GM19372 (cell line): ENCODE measurements around the gene STXBP2.
"Not testable (repeated sequence)": the region's sequence is repeated elsewhere in the genome, so short reads cannot be mapped to it uniquely, and the experiment has no call there.

Experiments used
- ATAC-seq: cut with Tn5 transposase; IDR thresholded peaks from one replicate; pipeline ENCODE4 v1.9.1; 2021; ENCODE audit warnings: mild to moderate bottlenecking, low read depth, moderate library complexity; ENCODE audit not compliant: unreplicated experiment

STXBP2 gene

DNA sequence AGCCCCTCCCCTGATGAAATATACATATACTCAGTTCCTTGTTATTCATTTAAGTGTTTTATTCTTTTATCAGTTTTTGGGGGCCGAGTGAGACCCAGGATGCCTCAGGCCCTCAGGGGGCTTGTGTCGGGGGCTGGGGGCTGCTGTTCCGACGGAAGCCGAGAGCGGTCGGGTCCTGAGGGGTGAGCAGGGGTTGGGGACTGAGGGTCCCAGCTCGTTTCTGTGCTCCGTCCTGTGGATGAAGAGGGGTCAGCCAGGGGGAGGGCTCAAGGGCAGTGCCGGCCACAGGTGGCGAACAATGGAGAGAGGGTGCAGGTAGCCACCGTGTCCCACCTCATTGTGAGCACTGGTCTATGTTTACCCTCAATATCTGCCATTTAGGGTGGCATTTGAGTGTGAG, 5.3 kb upstream of the STXBP2 start:
- ATAC-seq, result no peak

DNA sequence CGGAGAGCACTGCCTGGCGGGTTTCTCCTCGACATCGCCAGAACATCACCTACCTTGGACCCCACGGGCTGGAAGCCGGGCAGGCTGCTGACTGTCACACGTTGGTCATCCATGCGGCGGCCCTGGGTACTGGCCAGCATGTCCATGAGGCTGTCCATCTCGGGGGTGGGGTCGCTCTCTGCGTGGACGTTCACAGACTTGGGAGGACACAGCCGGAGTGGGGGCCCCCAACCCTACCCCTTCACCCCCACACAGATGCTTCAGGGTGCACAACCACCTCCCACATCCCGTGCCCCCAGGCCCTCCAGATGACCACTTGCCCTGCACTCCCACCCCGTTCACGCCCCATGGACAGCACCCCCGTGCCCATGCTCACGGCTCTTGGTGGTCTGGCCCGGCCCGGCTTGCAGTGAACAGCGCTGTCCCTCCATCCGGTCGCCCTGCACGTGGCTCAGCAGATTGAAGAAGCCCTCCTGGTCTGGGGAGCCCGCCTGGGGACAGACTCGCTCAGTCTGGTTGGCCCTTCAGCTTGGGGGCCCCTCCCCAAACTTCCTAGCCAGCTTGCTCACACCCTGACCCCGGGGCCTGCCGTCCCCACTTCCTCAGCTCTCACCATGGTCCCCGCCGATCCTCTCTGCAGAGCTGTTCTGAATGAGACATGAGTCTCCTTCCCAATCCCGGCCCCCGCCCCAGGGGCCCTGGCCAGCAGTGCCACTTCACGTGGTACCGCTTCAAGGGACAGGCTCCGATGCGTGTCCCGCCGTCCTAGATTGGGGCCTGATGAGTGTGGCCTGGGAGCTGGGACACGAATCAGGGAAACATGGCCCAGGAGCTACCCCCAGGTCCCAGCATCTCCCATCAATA, 4.3 kb upstream of the STXBP2 start:
- no peak for ATAC-seq

DNA sequence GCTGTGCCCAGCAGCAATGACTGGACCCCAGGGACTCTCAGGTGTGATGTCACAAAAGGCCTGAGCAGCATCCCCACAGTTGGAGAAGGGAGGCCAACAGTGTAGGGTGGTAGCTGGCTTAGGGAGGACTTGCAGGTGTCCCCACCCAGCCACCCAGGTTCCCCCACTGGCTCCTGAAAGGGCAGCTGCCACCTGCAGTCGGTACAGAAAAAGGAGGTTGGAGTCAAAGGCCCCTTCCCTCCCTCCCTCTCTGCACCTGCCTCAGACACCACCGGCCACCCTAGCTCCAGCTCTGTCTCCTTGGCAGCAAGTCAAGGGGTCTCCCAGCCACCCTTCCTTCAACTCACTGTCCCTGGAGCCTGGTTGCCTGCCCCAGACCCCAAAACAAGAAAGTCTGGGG, 3.2 kb upstream of the STXBP2 start, which contains the start of gene PCP2:
TSS of gene PCP2 (minus strand) at position 22 of the 400 bp plus-strand sequence. CDS start 262 bp downstream, outside the sequence.
- no peak for ATAC-seq

DNA sequence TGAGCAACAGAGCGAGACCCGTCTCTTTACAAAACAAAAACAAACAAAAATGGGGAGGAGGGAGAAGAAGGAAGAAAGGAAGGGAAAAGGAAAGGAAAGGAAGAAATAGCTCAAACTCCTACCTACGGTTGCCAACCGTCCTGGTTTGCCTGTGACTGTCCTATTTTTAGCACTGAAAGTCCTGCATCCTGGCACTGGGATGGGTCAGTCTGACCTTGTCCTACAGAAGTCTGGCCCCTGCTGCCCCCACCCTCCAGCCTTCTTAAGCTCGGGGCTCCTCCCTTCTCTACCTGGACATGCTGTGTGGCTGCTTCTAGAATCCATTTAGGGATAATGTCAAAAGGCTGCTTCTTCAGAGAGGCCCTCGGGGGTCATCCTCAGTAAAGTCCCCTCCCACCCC, 1.2 kb upstream of the STXBP2 start:
- no peak for ATAC-seq

DNA sequence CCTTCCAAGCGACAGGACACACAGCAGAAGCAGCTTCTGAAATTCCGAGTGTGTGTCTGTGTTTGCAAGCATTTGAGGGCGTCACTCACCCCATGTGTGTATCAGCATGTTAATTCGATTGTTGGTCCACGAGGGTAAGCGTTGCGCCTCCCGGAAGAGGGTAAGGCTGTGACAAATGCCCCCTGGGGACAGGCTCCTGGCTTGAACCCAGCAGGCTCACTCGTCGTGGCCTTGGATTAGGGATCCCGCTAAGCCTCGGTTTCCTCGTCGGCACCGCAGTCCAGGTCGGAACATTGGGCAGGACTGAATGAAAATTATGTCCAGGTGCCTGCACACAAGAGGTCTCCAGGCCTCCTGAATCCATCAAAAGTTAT, 606 bp upstream of the STXBP2 start:
- ATAC-seq, result no peak

DNA sequence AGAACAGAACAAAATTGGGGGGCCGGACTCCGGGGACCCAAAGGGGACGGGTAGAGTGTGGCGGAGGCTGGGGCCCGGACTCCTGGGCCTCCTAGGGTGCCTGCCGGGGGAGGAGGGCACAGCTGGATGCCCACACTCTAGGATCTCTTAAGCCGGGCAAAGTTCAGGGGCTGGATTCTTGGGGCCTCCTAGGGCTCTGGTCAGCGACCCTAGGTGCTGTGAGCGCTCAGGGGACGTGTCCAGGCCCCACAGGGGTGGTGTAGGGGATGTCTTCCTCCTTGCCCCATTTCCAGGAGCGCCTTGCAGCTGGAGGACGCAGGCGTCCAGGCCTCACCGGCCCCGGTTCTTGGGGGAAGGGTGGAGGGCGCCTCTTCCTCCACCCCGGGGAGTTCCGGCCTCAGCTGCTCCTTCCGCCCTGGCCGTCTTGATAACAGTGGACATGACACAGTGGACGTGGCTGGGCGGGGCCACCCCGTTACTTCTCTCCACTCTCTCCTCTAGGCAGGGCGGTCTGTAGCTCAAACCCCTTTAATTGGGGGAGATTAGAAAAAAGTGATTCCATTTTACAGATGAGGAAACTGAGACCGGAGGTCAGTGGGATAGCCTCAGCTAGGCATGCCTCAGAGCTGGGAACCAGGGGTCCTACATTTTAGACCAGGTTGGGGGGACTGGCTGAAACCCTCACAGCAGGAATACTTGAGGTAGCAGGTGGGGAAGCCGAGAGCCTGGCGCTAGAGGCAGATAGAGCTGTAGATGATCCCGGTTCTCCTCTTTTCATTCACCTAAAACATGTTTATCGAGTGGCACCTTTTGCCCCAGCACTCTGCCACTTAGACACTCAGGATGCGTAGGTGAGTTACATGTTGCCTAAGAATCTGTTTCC, 705 bp downstream of the STXBP2 start:
- no peak for ATAC-seq

DNA sequence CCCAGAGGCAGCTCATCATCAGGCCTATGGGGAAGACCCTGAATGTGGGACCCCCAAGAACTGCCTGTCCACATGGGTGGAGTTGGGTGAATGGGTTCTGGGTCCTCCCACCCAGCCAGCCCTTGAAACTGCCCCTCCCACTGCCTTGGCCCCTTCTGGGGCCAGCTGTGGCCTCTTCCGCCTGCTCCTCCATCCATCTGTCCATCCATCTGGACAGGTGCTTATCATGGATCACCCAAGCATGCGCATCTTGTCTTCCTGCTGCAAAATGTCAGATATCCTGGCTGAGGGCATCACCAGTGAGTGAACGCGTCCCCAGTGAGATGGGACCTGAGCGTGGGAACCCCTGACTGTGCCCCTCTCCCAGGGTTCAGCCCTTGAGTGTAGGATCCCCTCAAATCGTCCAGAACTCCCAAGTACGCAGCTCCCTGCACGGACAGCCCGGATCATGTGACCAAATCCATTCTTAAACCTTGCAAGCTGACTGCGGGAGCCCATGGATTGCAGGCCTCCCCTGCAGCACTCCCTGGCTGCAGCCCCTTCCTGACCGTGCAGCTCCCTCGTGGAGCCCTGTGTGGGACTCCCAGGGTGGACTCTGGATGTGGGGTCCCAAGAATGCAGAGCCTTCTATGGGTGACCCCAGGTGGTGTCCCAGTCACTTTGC, 2.0 kb downstream of the STXBP2 start:
- no peak for ATAC-seq

DNA sequence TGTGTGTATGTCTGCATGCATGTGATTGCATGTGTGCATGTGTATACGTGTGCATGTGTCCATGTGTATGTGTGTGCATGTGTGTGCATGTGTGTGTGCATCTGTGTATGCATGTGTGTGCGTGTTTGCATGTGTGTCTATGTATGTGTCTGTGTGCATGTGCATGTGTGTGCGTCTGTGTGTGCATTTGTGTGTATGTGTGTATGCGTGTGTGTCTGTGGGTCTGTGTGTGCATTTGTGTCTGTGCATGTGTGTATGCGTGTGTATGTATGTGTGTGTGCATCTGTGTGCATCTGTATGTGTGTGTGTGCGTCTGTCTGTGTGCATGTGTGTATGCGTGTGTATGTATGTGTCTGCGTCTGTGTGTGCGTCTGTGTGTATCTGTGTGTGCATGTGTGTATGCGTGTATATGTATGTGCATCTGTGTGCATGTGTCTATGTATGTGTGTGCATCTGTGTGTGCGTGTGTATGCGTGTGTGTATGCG, 3.0 kb downstream of the STXBP2 start:
- no peak for ATAC-seq

DNA sequence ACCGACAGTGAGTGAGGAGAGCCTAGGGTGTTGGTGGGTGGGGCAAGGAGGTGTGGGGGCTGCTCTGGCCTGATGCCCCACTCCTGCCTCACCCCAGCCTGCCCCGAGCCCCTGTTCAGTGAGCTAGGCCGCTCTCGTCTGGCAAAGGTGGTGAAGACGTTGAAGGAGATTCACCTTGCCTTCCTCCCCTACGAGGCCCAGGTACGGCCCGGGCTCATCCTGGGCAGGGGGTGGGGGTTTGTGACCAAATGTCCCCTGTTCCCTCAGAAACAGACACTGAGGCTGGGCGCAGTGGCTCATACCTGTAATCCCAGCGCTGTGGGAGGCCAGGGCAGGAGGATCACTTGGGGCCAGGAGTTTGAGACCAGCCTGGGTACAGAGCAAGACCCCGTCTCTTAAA, 3.9 kb downstream of the STXBP2 start:
- no peak for ATAC-seq

DNA sequence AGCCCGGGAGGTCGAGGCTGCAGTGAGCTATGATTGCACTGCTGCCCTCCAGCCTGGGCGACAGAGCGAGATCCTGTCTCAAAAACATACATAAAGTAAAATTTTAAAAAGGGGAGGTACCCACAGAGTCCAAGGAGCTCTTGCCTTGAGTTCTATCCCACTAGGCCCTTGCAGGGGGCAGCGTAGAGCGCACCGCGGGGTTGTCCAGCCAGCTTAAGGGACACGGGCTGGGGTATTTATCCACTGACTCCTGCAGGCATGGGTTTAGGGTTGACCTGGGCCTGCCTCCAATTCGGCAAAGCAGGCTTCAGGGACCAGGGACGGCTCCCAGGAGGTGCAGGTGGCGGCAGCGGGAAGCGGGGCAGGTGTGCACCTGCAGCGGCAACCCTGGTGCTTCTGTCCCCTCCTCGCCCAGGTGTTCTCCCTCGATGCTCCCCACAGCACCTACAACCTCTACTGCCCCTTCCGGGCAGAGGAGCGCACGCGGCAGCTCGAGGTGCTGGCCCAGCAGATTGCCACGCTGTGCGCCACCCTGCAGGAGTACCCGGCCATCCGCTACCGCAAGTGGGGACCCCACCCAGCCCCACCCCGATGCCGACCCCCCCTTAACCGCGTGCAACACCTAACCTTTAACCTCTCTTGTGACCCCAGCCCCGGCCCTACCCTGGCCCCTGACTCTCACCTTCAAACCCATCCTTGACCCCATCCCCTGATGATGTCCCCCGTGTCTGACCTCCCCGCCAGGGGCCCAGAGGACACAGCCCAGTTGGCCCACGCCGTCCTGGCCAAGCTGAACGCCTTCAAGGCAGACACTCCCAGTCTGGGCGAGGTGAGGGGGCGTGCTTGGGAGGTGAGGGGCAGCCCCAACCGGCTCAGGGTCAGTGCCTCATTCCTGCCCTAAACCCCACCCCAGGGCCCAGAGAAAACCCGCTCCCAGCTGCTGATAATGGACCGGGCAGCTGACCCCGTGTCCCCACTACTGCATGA, 4.7 kb downstream of the STXBP2 start:
- no peak for ATAC-seq

DNA sequence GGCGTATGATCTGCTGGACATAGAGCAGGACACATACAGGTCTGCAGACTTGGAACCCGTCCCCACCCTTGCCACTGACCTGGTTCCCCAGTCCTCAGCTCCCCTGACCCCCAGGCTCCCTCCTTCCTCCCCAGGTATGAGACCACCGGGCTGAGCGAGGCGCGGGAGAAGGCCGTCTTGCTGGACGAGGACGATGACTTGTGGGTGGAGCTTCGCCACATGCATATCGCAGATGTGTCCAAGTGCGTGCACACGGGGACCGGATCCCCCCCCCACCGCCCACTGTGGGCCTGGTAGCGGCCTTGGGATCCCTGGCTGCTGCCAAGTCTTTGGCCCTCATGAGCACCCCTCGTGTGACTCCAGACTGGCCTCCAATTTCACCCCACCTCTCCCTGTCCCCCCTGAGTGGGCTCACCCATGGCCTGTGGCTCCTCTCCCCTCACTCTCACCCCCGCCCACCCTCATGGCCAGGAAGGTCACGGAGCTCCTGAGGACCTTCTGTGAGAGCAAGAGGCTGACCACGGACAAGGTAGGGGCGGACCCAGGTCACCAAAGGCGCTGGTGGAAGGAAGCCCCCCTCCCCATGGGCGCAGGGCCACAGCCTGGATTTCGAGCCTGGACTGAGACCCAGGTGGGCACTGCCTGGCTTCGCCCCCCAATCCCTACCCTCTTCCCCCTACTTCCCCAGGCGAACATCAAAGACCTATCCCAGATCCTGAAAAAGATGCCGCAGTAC, 5.6 kb downstream of the STXBP2 start:
- no peak for ATAC-seq

DNA sequence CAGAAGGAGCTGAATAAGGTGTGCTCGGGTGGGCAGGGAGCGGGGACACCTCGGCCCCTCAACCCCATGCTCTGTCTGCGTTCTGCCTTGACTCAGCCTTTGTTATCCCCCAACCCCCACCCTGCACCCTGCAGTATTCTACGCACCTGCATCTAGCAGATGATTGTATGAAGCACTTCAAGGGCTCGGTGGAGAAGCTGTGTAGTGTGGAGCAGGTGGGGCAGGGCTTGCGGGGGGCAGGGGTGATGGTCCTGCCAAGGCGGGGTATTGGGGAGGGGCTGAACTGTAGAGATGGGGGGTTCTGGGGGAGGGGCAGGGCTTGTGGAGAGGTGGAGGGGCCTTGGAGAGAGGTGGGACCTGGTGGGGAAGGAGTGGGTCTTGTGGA, 6.1 kb downstream of the STXBP2 start:
- no peak for ATAC-seq

DNA sequence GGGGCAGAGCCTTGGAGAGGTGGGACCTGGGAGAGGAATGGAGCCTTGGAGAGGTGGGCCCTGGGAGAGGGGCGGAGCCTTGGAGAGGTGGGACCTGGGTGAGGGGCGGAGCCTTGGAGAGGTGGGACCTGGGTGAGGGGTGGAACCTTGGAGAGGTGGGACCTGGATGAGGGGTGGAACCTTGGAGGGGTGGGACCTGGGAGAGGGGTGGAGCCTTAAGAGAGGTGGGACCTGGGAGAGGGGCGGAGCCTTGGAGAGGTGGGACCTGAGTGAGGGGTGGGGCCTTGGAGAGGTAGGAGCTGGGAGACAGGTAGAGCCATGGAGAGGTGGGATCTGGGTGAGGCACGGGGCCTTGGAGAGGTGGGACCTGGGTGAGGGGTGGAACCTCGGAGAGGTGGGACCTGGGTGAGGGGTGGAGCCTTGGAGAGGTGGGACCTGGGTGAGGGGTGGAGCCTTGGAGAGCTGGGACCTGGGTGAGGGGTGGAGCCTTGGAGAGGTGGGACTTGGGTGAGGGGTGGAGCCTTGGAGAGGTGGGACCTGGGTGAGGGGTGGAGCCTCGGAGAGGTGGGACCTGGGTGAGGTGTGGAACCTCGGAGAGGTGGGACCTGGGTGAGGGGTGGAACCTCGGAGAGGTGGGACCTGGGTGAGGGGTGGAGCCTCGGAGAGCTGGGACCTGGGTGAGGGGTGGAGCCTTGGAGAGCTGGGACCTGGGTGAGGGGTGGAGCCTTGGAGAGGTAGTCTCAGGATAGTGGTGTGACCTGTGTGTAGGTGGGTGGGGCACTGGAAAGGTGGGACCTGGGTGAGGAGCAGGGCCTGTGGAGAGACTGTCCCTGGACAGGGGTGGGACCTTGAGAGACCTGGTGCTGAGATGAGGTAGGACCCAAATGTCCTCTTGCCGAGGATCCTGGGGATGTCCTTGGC, 7.0 kb downstream of the STXBP2 start:
- not testable (repeated sequence) for ATAC-seq

DNA sequence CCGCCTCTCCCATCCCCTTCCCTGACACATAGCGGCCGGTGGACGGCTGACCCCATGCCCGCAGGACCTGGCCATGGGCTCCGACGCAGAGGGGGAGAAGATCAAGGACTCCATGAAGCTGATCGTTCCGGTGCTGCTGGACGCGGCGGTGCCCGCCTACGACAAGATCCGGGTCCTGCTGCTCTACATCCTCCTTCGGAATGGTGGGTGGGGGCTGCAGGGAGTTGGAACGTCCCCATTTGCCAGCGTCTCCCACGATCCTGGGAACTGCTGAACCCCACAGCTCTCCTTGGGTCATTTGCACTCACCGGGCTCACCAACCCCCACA, 7.6 kb downstream of the STXBP2 start:
- ATAC-seq, result no peak

DNA sequence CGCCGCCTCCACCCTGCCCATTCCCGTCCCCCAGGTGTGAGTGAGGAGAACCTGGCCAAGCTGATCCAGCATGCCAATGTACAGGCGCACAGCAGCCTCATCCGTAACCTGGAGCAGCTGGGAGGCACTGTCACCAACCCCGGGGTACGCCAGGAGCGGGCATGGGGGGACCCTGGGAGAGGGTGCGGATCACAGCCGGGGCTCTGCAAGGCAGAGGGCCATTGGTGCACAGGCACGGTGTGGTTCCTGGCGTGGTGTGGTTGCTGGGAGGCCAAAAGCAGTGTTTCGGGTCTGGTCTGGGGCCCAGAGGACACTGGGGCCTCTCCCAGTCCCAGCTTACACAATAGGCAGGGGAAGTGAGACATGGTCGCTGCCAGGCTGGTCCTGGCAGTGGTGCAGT, 8.3 kb downstream of the STXBP2 start:
- no peak for ATAC-seq

DNA sequence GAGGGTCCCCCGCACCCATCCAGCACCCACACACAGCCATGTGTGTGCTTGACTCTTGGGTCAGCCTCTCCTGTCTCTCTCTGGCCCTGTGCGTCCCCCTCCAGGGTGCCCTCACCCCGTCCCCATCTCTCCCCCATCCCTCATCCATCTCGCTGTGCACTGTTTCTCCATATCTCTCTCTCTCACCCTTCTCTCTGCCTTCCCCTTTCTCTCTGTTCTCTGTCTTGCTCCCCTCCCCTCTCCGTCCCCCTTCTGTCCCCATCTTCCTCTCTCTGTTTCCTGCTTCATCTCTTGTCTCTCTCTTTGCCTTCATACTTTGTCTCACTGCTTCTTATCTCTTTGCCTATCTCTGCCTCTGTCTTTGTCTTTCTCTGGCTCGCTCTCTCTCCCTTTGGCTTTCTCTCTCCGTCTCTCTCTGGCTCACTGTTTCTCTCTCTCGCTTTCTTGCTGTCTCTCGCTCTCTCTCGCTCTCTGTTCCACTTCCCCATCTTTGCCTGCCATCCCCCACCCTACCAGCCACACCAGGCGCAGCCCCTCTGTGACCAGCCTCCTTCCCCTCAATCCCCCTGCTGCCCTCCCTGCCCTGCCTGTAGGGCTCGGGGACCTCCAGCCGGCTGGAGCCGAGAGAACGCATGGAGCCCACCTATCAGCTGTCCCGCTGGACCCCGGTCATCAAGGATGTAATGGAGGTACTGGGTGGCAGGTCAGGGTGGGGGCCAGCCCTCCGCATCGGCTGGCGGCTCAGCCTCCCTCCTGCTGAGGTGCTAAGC, 8.9 kb downstream of the STXBP2 start:
- ATAC-seq, result no peak

DNA sequence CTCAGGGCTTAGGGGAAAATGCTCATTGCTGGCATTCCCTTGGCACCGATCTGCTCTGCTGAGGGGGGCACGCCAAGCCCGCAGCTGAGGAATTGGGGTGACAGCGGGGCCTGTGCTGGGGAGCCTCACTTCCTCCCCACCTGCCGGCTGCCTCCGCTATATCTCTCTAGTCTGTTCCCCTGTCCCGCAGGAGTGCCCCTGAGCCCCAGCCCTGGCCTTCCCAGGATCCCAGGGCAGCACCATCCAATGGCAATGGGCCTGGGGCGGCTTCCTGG, 9.5 kb downstream of the STXBP2 start:
- ATAC-seq, result no peak

DNA sequence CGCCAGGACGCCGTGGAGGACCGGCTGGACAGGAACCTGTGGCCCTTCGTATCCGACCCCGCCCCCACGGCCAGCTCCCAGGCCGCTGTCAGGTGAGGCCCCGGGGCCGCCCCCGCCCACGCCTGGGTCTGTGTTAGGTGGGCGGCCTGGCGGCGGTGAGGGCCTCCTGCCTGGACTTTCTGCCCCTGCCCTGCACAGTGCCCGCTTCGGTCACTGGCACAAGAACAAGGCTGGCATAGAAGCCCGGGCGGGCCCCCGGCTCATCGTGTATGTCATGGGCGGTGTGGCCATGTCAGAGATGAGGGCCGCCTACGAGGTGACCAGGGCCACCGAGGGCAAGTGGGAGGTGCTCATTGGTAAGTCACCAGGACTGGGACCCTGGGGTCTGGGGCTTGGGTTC, 10.2 kb downstream of the STXBP2 start:
- ATAC-seq, result no peak
